ENCODE measurements around the gene ITGA5.

ITGA5 gene

DNA sequence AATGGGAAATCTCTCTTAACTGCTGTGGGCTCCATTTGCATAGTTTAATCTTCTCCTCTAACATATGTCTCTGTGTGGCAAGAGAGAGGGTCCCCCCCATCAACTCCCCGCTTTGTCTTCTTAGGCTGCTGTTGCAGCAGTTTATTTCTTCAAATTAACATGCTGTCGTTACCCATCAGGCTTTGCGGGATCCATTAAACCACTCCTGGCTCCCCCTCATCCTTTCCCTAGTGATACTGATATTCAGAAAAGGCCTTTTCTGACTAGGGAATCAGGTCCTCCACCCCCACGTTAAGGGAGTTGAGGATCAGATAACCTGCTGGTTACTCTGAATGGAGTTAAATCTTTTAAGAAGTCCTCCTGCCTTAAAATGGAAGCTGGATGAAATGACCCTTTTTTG lies 70.0 kb downstream of the ITGA5 start:
- no peak for DNase-seq

Measured in activated CD4-positive, alpha-beta T cell treated with anti-CD3 and anti-CD28 coated beads, Interleukin-2, amount 50 U/mL, for 48 hours (primary cell).